ENCODE data around the gene RAB5B.

GRCh38 chr12:55933799-55934742 lies 39.8 kb upstream of the RAB5B start:
- no peak for TF ChIP-seq POLR2A (IDR thresholded peaks at IDR 0.05)
- no peak for TF ChIP-seq CTCF (IDR thresholded peaks at IDR 0.05 in 4 of 5, conservative IDR thresholded peaks at IDR 0.05 in 1 of 5)
